HG03342 (cell line): ENCODE results near the gene ANGPT4.

Source experiments
- ATAC-seq: cut with Tn5 transposase; IDR thresholded peaks from one replicate; pipeline ENCODE4 v1.9.1; 2021; ENCODE audit warnings: mild to moderate bottlenecking, moderate library complexity; ENCODE audit not compliant: unreplicated experiment

The ANGPT4 gene

GRCh38 chr20:845941-846893 lies 69.9 kb downstream of the ANGPT4 start:
- ATAC-seq: no peak

GRCh38 chr20:845226-845868 lies 70.8 kb downstream of the ANGPT4 start:
- ATAC-seq: no peak

DNA sequence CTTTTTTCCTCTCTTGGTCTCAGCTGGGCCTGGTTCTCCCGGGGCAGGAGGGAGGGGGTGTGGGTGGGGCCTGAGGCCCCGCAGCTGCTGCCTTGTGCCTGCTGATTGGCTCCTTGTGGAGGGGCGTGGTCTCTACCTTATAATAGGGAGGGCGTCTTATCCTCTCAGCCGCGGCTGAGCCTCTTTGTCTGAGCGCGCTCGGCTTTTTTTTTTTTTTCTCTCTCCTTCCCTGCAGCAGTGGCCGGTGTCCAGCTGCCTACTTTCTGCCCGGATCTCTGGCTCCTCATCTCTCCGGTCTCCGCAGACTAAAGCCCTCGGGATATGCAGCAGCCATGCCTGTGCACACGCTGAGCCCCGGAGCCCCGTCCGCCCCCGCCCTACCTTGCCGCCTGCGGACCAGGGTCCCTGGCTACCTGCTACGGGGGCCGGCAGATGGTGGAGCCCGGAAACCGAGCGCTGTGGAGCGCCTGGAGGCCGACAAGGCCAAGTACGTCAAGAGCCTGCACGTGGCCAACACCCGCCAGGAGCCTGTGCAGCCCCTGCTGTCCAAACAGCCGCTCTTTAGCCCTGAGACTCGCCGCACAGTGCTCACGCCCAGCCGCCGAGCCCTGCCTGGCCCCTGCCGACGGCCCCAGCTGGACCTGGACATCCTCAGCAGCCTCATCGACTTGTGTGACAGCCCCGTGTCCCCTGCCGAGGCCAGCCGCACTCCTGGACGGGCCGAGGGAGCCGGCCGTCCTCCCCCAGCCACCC lies 71.5 kb downstream of the ANGPT4 start:
- ATAC-seq: peak; percentile 94

GRCh38 chr20:843912-844311 lies 72.2 kb downstream of the ANGPT4 start:
- no peak for ATAC-seq

- ATAC-seq: no peak
Measured at GRCh38 chr20:842547-842940, 73.6 kb downstream of the ANGPT4 start.

- ATAC-seq: no peak
Measured at GRCh38 chr20:841568-842546, 74.3 kb downstream of the ANGPT4 start.

DNA sequence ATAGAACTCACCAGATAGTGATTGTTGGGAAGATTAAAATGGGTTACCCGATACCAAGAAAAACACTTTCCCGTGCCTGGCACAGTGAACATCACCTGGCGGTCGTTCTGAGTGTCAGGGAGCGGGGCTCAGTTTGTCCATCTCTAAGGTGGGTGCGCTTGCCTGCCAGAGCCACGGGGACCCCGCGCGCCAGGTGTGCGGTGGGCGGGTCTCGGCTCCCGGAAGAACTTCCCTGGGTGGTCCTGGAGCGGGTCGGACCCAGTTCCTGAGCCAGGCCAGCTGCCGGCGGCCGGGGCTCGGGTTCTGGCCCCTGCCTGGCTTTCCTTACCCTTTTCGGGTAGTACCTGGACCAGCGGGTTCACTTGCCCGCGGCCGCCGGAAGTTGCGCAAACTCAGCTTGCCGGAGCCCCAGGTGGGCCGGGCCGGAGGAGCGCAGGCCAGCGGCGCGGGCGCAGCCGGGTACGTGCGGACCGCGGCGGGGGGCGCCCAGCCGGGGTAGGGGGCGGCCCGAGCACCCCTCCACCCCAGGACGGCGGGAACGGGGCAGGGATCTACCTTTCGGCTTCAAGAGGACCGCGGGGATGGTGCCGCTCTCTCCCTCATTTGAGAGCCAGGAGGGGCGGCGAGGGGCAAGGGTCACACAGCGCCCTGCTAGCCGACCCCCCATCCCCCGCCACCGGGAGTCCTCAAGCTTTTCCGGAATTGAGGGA lies 75.1 kb downstream of the ANGPT4 start:
- ATAC-seq: no peak

DNA sequence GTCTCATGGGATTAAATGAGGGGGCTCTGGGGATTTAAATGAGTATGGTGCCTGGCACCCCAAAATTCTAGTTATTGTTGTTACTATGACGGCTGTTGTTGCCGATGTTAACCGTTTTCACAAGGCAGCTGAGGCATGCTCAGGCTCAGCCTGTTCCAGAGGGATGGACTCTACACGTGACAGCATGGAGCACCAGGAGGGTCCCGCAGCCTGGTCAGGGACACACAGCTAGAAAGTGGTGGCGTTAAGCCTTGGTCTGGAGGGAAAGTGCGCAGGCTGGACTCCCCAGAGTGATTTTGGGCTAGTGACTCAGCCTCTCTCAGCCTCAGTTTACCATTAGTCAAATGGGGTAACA lies 75.7 kb downstream of the ANGPT4 start:
- ATAC-seq: no peak

GRCh38 chr20:839626-840025 lies 76.5 kb downstream of the ANGPT4 start:
- no peak for ATAC-seq

DNA sequence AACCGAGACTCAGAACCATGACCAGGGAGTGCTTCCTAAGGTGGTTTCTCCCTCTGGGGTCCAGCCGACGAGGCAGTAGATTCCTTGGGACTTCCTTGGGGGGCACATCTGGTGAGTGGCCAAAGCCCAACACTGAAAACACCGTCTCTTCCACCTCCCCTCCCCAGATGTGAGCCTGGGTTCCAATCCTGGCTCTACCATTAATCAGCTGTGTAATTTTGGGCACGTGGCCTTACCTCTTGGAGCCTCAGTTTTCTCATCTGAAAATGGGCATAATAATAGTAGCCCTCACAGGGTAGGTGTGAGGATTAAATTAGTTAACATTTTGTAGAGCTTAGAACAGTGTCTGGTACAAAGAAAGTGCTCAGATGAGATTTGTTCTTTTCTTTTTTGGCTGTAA lies 77.1 kb downstream of the ANGPT4 start:
- no peak for ATAC-seq

GRCh38 chr20:836190-836589 lies 79.9 kb downstream of the ANGPT4 start:
- no peak for ATAC-seq

DNA sequence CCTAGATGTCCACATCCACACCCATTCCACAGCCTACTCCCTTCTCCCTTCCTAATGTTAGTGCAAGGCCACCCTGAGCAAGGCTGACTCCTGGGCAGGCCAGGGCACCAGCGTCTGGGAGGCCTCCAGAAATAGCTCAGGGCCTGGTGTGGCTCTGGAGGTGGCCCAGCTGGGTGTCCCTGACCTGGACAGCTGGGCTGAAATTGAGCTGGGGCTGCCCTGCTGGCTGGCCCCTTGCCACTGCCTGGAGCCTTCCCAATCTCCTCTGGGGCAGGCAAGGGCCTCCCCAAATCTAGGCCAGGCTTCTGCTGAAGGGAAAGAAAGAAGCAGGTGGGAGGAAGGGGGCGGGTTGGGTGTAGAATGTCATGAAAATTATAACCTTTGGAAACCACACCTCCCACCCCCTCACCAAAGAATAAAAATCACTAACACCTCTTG lies 80.5 kb downstream of the ANGPT4 start:
- ATAC-seq: no peak

GRCh38 chr20:834151-834746 lies 81.9 kb downstream of the ANGPT4 start:
- no peak for ATAC-seq

DNA sequence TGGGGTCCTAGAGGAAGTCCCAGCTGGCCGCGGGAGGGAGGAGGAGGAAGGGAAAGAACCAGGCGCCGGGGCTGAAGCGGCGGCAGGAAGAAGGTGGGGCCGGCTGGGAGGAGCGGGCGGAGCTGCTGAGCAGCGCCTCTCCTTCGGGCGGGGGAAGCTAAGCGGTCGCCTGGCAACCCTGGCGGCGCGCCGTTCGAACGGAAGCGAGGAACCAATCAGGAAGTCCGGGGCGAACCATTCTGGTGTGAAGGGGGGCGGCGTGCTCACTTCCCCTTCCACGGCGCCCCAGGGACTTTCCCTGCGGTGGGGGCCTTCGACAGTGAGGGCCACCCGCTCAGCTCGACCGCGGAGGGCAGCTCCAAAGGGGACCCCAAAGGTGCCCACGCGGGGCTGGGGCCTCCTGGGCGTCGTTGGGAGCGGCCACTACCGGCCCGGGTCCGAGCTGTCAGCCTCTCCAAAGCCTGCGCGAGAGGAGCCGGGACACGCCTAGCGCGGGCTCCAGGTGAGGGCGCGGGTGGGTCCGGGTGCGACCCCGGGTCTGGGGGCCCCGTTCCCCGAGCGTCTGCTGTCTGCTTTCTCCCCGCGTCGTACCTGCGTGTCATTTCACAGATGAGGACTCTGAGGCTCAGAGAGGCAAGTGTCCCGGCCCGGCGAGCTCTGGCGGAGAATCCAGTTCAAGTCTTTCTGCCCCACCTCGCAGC lies 82.5 kb downstream of the ANGPT4 start, which contains the start of gene FAM110A:
Gene FAM110A (plus strand): TSS at position 266 of the 701 bp plus-strand sequence. CDS start 11,090 bp downstream, outside the sequence.
- peak; percentile 93 for ATAC-seq

GRCh38 chr20:833121-833449 lies 83.0 kb downstream of the ANGPT4 start:
- ATAC-seq: no peak

- ATAC-seq: no peak
Measured at GRCh38 chr20:831956-832355, 84.2 kb downstream of the ANGPT4 start.

- ATAC-seq: no peak
Measured at GRCh38 chr20:831251-831650, 84.9 kb downstream of the ANGPT4 start.

- no peak for ATAC-seq
Measured at GRCh38 chr20:830011-830521, 86.1 kb downstream of the ANGPT4 start.
